HepG2 (cell line): Measurements from ENCODE around the gene DAD1. TPM values are rescaled to one million over a fixed set of nuclear protein-coding genes. Genes with fewer than 3 reads are reported as not detected.

Experiments
- ATAC-seq: fragments of 200-7000 bp; cut with Tn5 transposase; 3 replicates; pipeline ENCODE4 v1.9.1; 2020; ENCODE audit warnings: mild to moderate bottlenecking, moderate library complexity
- BruUV-seq: library from RNA; stranded (reverse); fragments of 400-500 nt; replicated peaks from 2 replicates; lab custom pipeline; 2021; lab: Mats Ljungman, UMichigan
- CTCF ChIA-PET: fragments of 300-600 bp; formaldehyde crosslinking; extraction: SDS; loops from one replicate; lab custom pipeline; 2021; ENCODE audit warnings: low total read pairs, inconsistent platforms, low intra/inter-chr PET ratio; lab: Yijun Ruan, JAX
- POLR2A ChIA-PET: fragments of 350-600 bp; sonication (Branson Sonifier 250); formaldehyde crosslinking; loops from one replicate; lab custom pipeline; 2020; ENCODE audit warnings: antibody characterized with exemption, inconsistent platforms; lab: Yijun Ruan, JAX
- DNase-seq: peaks from one replicate; pipeline ENCODE4 v3.0.0-alpha.2; 2015; ENCODE audit warnings: low spot score
- FAIRE-seq: peaks from 3 replicates; lab custom pipeline; 2011; peaks lifted over from hg19 to GRCh38; lab: Jason Lieb, UNC
- H2AFZ ChIP-seq: one replicate; pipeline ENCODE4 v1.6.1; 2011; ENCODE audit warnings: low read length, inconsistent platforms
- H3K27ac ChIP-seq: fragments of 300-600 bp; 3 replicates; pipeline ENCODE4 v1.8.0; 2011; ENCODE audit warnings: mixed run types, mild to moderate bottlenecking, mixed read lengths, low read length, inconsistent platforms; ENCODE audit not compliant: insufficient read depth; ENCODE audit errors: extremely low read length
- H3K27me3 ChIP-seq, 2 experiments: fragments of 200-600 bp in 1 of 2; 2 replicates in 1 of 2; 3 replicates in 1 of 2; pipeline versions ENCODE4 v1.6.0 to v1.8.0; 2011; ENCODE audit warnings: low read length in 2 of 2, mild to moderate bottlenecking in 2 of 2, moderate library complexity in 2 of 2, inconsistent platforms in 1 of 2; ENCODE audit not compliant: insufficient read depth in 2 of 2, control insufficient read depth in 1 of 2
- H3K36me3 ChIP-seq, 2 experiments: fragments of 200-600 bp in 1 of 2; replicated peaks in 1 of 2; 2 replicates in 1 of 2; 3 replicates in 1 of 2; pipeline versions ENCODE4 v1.5.1 to v1.8.0; 2011; ENCODE audit warnings: low read length in 2 of 2, inconsistent platforms in 1 of 2; ENCODE audit not compliant: insufficient read depth in 2 of 2, control insufficient read depth in 1 of 2
- H3K4me1 ChIP-seq: 2 replicates; pipeline ENCODE4 v1.5.1; 2012; ENCODE audit warnings: low read length, inconsistent platforms; ENCODE audit not compliant: insufficient read depth
- H3K4me2 ChIP-seq: 2 replicates; pipeline ENCODE4 v1.6.0; 2011; ENCODE audit warnings: low read depth, low read length, inconsistent platforms
- H3K4me3 ChIP-seq, 3 experiments: fragments of 200-600 bp in 1 of 3; sonication (generic), shearing (Covaris generic) in 1 of 3; replicated peaks in 1 of 3; 2 replicates each; pipeline ENCODE4 v1.5.1; 2011 to 2016; ENCODE audit warnings: low read length in 3 of 3, inconsistent platforms in 2 of 3, low read depth in 2 of 3, mild to moderate bottlenecking in 2 of 3, control low read depth in 1 of 3, mixed read lengths in 1 of 3; ENCODE audit not compliant: insufficient read depth in 1 of 3
- H3K79me2 ChIP-seq: one replicate; pipeline ENCODE4 v1.6.1; 2011; ENCODE audit warnings: low read length, inconsistent platforms; ENCODE audit not compliant: insufficient read depth
- H3K9ac ChIP-seq: 2 replicates; pipeline ENCODE4 v1.6.0; 2011; ENCODE audit warnings: mild to moderate bottlenecking, low read depth, low read length, inconsistent platforms; ENCODE audit not compliant: insufficient read depth
- H3K9me3 ChIP-seq: 2 replicates; pipeline ENCODE4 v1.5.1; 2012; ENCODE audit warnings: mild to moderate bottlenecking, low read length
- H4K20me1 ChIP-seq: 2 replicates; pipeline ENCODE4 v1.6.0; 2011; ENCODE audit warnings: inconsistent platforms, mild to moderate bottlenecking, low read length, moderate library complexity; ENCODE audit not compliant: insufficient read depth
- KLF13 ChIP-seq: sonication (generic); formaldehyde crosslinking; IDR thresholded peaks from 2 replicates; pipeline ENCODE4 v1.4.0; 2020; ENCODE audit warnings: mild to moderate bottlenecking, missing genetic modification reagents
- REPIN1 ChIP-seq: sonication (generic); formaldehyde crosslinking; IDR thresholded peaks from 2 replicates; pipeline ENCODE4 v1.8.0; 2022; ENCODE audit warnings: missing genetic modification reagents, low read depth, mild to moderate bottlenecking, borderline replicate concordance
- TCF12 ChIP-seq, 2 experiments: fragments of 450-650 bp in 1 of 2; sonication (generic) in 1 of 2; formaldehyde crosslinking in 1 of 2; IDR thresholded peaks; 2 replicates each; pipeline versions ENCODE4 v1.6.1 to v1.8.0; 2017 to 2022; ENCODE audit warnings: antibody characterized with exemption in 1 of 2, mild to moderate bottlenecking in 1 of 2, missing genetic modification reagents in 1 of 2, moderate library complexity in 1 of 2
- ZNF329 ChIP-seq: sonication (generic); formaldehyde crosslinking; IDR thresholded peaks from 2 replicates; pipeline ENCODE4 v1.9.0; 2021; ENCODE audit warnings: low read depth, mild to moderate bottlenecking, missing genetic modification reagents
- ZNF512B ChIP-seq: sonication (generic); formaldehyde crosslinking; IDR thresholded peaks from 2 replicates; pipeline ENCODE4 v1.5.1; 2020; ENCODE audit warnings: missing genetic modification reagents, mild to moderate bottlenecking, borderline replicate concordance
- ZNF75D ChIP-seq: sonication (generic); formaldehyde crosslinking; IDR thresholded peaks from 2 replicates; pipeline ENCODE4 v1.8.1; 2023; ENCODE audit warnings: missing genetic modification reagents, mild to moderate bottlenecking, borderline replicate concordance
- ZNF772 ChIP-seq: sonication (generic); formaldehyde crosslinking; IDR thresholded peaks from 2 replicates; pipeline ENCODE4 v1.5.0; 2020; ENCODE audit warnings: mild to moderate bottlenecking, missing genetic modification reagents
- WGBS: methylation state at CpG from one replicate; pipeline ENCODE4 v1.1.6; 2017; ENCODE audit warnings: low lambda C conversion rate; 5-methylcytosine and 5-hydroxymethylcytosine counted together
- in situ Hi-C: cut with HindIII; loops from 2 replicates; pipeline ENCODE4 v1.10.0; 2017; ENCODE audit warnings: low pct_unique_long_range_greater_than_20kb; ENCODE audit not compliant: extremely low pct_ligation_motif_present
- intact Hi-C: fragments of 100-400 bp; cut with micrococcal nuclease; formaldehyde crosslinking; loops from one replicate; pipeline ENCODE4 v1.10.0; 2022; ENCODE audit not compliant: unreplicated experiment
- polyA plus RNA-seq, 8 experiments: library from polyadenylated mRNA; depleted of rRNA in 3 of 8; stranded (reverse) in 7 of 8; unstranded in 1 of 8; fragments of >200 nt; fragmentation: Illumina TruSeq in 4 of 8; extraction: Trizol in 4 of 8; gene quantifications; 2 replicates each; pipeline versions ENCODE4 v1.2.1 to v1.2.3, GENCODE V29; 2011 to 2016; ENCODE audit warnings: low read depth in 4 of 8, missing spikeins in 1 of 8, mixed read lengths in 1 of 8; ENCODE audit not compliant: insufficient read depth in 1 of 8
- total RNA-seq, 5 experiments: library from RNA; depleted of rRNA; stranded (reverse); fragments of >200 nt; fragmentation: Illumina TruSeq; extraction: Trizol; gene quantifications; 2 replicates each; pipeline ENCODE4 v1.2.3, GENCODE V29; 2016; ENCODE audit warnings: low read depth in 1 of 5
- TF ChIP-seq, protein P1 (sequence below): sonication (generic); formaldehyde crosslinking; IDR thresholded peaks from 2 replicates; pipeline ENCODE4 v1.5.0; 2020; ENCODE audit warnings: mild to moderate bottlenecking, missing genetic modification reagents
- TF ChIP-seq, protein P2 (sequence below): fragments of 450-650 bp; IDR thresholded peaks from 2 replicates; pipeline ENCODE4 v1.6.1; 2017; ENCODE audit warnings: mild to moderate bottlenecking
- TF ChIP-seq, protein P3 (sequence below): sonication (generic); formaldehyde crosslinking; IDR thresholded peaks from 2 replicates; pipeline ENCODE4 v1.4.0; 2020; ENCODE audit warnings: mild to moderate bottlenecking, missing genetic modification reagents

The DAD1 gene
- total and polyA plus RNA-seq, 2 of the 13 experiments (the other 11 are each of a cell fraction or from before 2014, with no cell fraction given), result 558 to 626 TPM

- Histone ChIP-seq H3K27ac (no peak overlapping the region), H4K20me1 (no peaks in the 10 kb centered on the region), H3K36me3 (no peaks in the 10 kb centered on the region), H3K9ac (no peak overlapping the region), H3K27me3 (peaks cover 2 to 37% of the 10 kb centered on the region in 2 experiments; a peak in 3 of 5 replicates), H3K9me3 (no peaks in the 10 kb centered on the region), H3K79me2 (no peaks in the 10 kb centered on the region), H2AFZ (no peak overlapping the region), H3K4me2 (no peak overlapping the region), H3K4me1 (0 out of 2 replicates have a peak, but pooled peaks cover 8% of the 10 kb centered on the region), H3K4me3 (no peak overlapping the region)
- WGBS, result 4% methylated on average over 8 of the region's 8 CpGs
- no TSS peak for BruUV-seq
- ATAC-seq (no peak), FAIRE-seq (no peak), DNase-seq (no peak)
- CTCF ChIA-PET, result no interaction called here
- intact Hi-C loops, result no loop called here
- in situ Hi-C loops, result no loop called here
- TF ChIP-seq, protein P1, sequence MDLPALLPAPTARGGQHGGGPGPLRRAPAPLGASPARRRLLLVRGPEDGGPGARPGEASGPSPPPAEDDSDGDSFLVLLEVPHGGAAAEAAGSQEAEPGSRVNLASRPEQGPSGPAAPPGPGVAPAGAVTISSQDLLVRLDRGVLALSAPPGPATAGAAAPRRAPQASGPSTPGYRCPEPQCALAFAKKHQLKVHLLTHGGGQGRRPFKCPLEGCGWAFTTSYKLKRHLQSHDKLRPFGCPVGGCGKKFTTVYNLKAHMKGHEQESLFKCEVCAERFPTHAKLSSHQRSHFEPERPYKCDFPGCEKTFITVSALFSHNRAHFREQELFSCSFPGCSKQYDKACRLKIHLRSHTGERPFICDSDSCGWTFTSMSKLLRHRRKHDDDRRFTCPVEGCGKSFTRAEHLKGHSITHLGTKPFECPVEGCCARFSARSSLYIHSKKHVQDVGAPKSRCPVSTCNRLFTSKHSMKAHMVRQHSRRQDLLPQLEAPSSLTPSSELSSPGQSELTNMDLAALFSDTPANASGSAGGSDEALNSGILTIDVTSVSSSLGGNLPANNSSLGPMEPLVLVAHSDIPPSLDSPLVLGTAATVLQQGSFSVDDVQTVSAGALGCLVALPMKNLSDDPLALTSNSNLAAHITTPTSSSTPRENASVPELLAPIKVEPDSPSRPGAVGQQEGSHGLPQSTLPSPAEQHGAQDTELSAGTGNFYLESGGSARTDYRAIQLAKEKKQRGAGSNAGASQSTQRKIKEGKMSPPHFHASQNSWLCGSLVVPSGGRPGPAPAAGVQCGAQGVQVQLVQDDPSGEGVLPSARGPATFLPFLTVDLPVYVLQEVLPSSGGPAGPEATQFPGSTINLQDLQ, result no peak
- TF ChIP-seq ZNF512B, result no peak
- TF ChIP-seq, protein P2, sequence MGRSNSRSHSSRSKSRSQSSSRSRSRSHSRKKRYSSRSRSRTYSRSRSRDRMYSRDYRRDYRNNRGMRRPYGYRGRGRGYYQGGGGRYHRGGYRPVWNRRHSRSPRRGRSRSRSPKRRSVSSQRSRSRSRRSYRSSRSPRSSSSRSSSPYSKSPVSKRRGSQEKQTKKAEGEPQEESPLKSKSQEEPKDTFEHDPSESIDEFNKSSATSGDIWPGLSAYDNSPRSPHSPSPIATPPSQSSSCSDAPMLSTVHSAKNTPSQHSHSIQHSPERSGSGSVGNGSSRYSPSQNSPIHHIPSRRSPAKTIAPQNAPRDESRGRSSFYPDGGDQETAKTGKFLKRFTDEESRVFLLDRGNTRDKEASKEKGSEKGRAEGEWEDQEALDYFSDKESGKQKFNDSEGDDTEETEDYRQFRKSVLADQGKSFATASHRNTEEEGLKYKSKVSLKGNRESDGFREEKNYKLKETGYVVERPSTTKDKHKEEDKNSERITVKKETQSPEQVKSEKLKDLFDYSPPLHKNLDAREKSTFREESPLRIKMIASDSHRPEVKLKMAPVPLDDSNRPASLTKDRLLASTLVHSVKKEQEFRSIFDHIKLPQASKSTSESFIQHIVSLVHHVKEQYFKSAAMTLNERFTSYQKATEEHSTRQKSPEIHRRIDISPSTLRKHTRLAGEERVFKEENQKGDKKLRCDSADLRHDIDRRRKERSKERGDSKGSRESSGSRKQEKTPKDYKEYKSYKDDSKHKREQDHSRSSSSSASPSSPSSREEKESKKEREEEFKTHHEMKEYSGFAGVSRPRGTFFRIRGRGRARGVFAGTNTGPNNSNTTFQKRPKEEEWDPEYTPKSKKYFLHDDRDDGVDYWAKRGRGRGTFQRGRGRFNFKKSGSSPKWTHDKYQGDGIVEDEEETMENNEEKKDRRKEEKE, result no peak
- TF ChIP-seq KLF13 (CRISPR knock-in tag), result no peak
- no peak for TF ChIP-seq ZNF772 (CRISPR knock-in tag)
- TF ChIP-seq ZNF329 (CRISPR knock-in tag), result no peak
- TF ChIP-seq ZNF75D (CRISPR knock-in tag), result no peak
- no peak for TF ChIP-seq REPIN1 (CRISPR knock-in tag)
- TF ChIP-seq, protein P3, sequence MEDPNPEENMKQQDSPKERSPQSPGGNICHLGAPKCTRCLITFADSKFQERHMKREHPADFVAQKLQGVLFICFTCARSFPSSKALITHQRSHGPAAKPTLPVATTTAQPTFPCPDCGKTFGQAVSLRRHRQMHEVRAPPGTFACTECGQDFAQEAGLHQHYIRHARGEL, result no peak
- TF ChIP-seq TCF12 (IDR thresholded peaks at IDR 0.05), result no peak
- no peak for TF ChIP-seq TCF12 (CRISPR knock-in tag; IDR thresholded peaks at IDR 0.05)
- POLR2A ChIA-PET, result no interaction called here
These were observed 44.1 kb downstream of the DAD1 start for GRCh38 chr14:22544881-22545420.
